Smooth muscle cell (in vitro differentiated cells): ENCODE measurements around the gene KCNH1. TPM values are rescaled to one million over a fixed set of nuclear protein-coding genes. Genes with fewer than 3 reads are reported as not detected.
"Not testable (repeated sequence)": the region's sequence is repeated elsewhere in the genome, so short reads cannot be mapped to it uniquely, and the experiment has no call there.

Experiments used
- DNase-seq: peaks from one replicate; lab custom pipeline; 2025; ENCODE audit not compliant: unreplicated experiment; lab: John Stamatoyannopoulos, UW
- H2AFZ ChIP-seq: fragments of 200-600 bp; sonication (generic); 2 replicates; pipeline ENCODE4 v1.6.0; 2016; ENCODE audit warnings: antibody characterized with exemption, low read depth, mild to moderate bottlenecking
- H3F3A ChIP-seq: fragments of 200-600 bp; sonication (generic); 2 replicates; pipeline ENCODE4 v1.6.0; 2017; ENCODE audit warnings: antibody characterized with exemption, low read depth
- H3K27ac ChIP-seq: fragments of 200-600 bp; sonication (generic); 2 replicates; pipeline ENCODE4 v1.5.1; 2016; ENCODE audit warnings: low read depth, mild to moderate bottlenecking
- H3K27me3 ChIP-seq: fragments of 200-600 bp; sonication (generic); 2 replicates; pipeline ENCODE4 v1.6.1; 2016; ENCODE audit warnings: low read depth, mild to moderate bottlenecking
- H3K36me3 ChIP-seq: fragments of 200-600 bp; sonication (generic); 2 replicates; pipeline ENCODE4 v1.5.1; 2016; ENCODE audit warnings: low read depth
- H3K4me1 ChIP-seq: fragments of 200-600 bp; sonication (generic); 2 replicates; pipeline ENCODE4 v1.5.1; 2016; ENCODE audit warnings: low read depth
- H3K4me2 ChIP-seq: fragments of 200-600 bp; sonication (generic); 2 replicates; pipeline ENCODE4 v1.6.0; 2016; ENCODE audit warnings: mild to moderate bottlenecking
- H3K4me3 ChIP-seq: fragments of 200-600 bp; sonication (generic); 2 replicates; pipeline ENCODE4 v1.5.1; 2016; ENCODE audit warnings: mild to moderate bottlenecking
- H3K79me2 ChIP-seq: fragments of 200-600 bp; sonication (generic); 2 replicates; pipeline ENCODE4 v1.6.0; 2016; ENCODE audit warnings: low read depth, mild to moderate bottlenecking
- H3K9ac ChIP-seq: fragments of 200-600 bp; sonication (generic); 2 replicates; pipeline ENCODE4 v1.6.0; 2016; ENCODE audit warnings: low read depth
- H3K9me3 ChIP-seq: fragments of 200-600 bp; sonication (generic); replicated peaks from 2 replicates; pipeline ENCODE4 v1.5.1; 2016; ENCODE audit warnings: low read depth
- H4K20me1 ChIP-seq: fragments of 200-600 bp; sonication (generic); 2 replicates; pipeline ENCODE4 v1.6.0; 2016; ENCODE audit warnings: low read depth
- WGBS: methylation state at CpG from one replicate; pipeline ENCODE4 v1.1.7; 2016; ENCODE audit warnings: low lambda C conversion rate; 5-methylcytosine and 5-hydroxymethylcytosine counted together
- polyA plus RNA-seq: library from polyadenylated mRNA; unstranded; fragments of >200 nt; fragmentation: Nextera tagmentation; extraction: Ambion mirVana; gene quantifications from 2 replicates; pipeline ENCODE4 v1.2.1, GENCODE V29; 2016
- total RNA-seq: library from RNA; depleted of rRNA; stranded (reverse); fragments of >200 nt; gene quantifications from 2 replicates; pipeline ENCODE4 v1.2.3, GENCODE V29; 2014
- TF ChIP-seq, protein P1 (sequence below): fragments of 200-600 bp; sonication (generic); IDR thresholded peaks from 2 replicates; pipeline ENCODE4 v1.5.1; 2017; ENCODE audit warnings: borderline replicate concordance, mild to moderate bottlenecking, antibody characterized with exemption; ENCODE audit not compliant: insufficient read depth, poor library complexity, severe bottlenecking

KCNH1 gene
- total and polyA plus RNA-seq, 2 experiments from 2014 or later, result 0.30 to 1.9 TPM

DNA sequence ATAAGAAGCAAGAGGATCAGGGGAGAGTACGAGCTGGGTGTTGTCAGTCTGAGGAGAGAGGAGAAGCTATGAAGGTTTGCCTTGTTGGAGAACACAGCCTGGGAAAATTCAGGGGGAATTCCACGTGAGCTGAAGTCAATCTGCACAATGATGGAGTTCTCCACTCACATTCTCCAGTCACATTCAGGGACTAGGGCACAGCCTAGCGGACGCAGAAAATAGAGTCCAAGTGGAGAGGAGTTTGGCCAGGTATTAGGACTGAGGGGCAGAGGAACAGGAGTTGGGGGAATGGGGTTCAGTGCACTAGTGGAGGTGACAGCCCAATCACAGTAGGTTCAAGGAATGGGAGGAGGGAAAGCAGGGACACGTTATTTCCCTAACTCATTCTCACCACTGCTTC lies 124.0 kb downstream of the KCNH1 start:
- Histone ChIP-seq H3K4me1 (no peaks in the 10 kb centered on the region), H3K79me2 (no peaks in the 10 kb centered on the region), H3K9me3 (no peaks in the 10 kb centered on the region), H3K9ac (no peak overlapping the region), H3K36me3 (no peaks in the 10 kb centered on the region), H4K20me1 (no peaks in the 10 kb centered on the region), H3K4me3 (no peak overlapping the region), H3F3A (no peaks in the 10 kb centered on the region), H3K27me3 (peaks cover 18% of the 10 kb centered on the region), H2AFZ (no peak overlapping the region), H3K27ac (no peak overlapping the region), H3K4me2 (no peak overlapping the region)
- no peak for DNase-seq
- 56% methylated on average over 5 of the region's 5 CpGs for WGBS
- TF ChIP-seq, protein P1, sequence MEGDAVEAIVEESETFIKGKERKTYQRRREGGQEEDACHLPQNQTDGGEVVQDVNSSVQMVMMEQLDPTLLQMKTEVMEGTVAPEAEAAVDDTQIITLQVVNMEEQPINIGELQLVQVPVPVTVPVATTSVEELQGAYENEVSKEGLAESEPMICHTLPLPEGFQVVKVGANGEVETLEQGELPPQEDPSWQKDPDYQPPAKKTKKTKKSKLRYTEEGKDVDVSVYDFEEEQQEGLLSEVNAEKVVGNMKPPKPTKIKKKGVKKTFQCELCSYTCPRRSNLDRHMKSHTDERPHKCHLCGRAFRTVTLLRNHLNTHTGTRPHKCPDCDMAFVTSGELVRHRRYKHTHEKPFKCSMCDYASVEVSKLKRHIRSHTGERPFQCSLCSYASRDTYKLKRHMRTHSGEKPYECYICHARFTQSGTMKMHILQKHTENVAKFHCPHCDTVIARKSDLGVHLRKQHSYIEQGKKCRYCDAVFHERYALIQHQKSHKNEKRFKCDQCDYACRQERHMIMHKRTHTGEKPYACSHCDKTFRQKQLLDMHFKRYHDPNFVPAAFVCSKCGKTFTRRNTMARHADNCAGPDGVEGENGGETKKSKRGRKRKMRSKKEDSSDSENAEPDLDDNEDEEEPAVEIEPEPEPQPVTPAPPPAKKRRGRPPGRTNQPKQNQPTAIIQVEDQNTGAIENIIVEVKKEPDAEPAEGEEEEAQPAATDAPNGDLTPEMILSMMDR, result no peak

DNA sequence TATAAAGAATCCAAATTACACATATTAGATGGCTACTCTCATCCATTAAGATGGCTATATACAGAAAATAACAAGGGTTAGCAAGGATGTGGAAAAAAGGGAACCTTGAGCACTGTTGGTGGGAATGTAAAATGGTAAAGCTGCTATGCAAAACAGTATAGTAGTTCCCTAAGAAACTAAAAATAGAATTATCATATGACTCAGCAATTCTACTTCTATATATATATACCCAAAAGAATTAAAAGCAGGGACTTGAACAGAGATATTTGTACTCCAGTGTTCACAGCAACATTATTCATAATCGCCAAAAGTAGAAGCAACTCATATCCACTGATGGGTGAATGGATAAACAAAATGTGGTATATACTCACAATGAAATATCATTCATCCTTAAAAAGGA lies 126.1 kb downstream of the KCNH1 start:
- DNase-seq, result no peak
- Histone ChIP-seq H4K20me1 (no peaks in the 10 kb centered on the region), H3K9ac (no peak overlapping the region), H3K4me1 (no peaks in the 10 kb centered on the region), H3K27ac (no peak overlapping the region), H3K27me3 (peaks cover 10% of the 10 kb centered on the region), H3F3A (no peaks in the 10 kb centered on the region), H3K4me3 (no peak overlapping the region), H3K79me2 (no peaks in the 10 kb centered on the region), H2AFZ (no peak overlapping the region), H3K36me3 (no peaks in the 10 kb centered on the region), H3K4me2 (no peak overlapping the region), H3K9me3 (no peaks in the 10 kb centered on the region)
- TF ChIP-seq, protein P1, result no peak
- WGBS, result 89% methylated on average over 1 of the region's 1 CpG

DNA sequence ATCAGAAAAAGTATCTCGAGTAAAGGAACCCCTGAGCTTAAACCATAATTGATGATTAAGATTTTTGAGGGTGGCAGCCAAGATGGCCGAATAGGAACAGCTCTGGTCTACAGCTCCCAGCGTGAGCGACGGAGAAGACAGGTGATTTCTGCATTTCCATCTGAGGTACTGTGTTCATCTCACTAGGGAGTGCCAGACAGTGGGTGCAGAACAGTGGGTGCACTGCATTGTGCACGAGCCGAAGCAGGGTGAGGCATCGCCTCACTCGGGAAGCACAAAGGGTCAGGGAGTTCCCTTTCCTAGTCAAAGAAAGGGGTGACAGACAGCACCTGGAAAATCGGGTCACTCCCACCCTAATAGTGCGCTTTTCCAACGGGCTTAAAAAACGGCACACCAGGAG lies 138.0 kb downstream of the KCNH1 start:
- not testable (repeated sequence) for H3K27me3 ChIP-seq, H3K79me2 ChIP-seq, H3F3A ChIP-seq, H3K9me3 ChIP-seq, H3K27ac ChIP-seq, H3K9ac ChIP-seq, H3K4me1 ChIP-seq, H3K4me3 ChIP-seq, H4K20me1 ChIP-seq, H2AFZ ChIP-seq, DNase-seq, H3K36me3 ChIP-seq, H3K4me2 ChIP-seq
- 87% methylated on average over 13 of the region's 13 CpGs for WGBS

DNA sequence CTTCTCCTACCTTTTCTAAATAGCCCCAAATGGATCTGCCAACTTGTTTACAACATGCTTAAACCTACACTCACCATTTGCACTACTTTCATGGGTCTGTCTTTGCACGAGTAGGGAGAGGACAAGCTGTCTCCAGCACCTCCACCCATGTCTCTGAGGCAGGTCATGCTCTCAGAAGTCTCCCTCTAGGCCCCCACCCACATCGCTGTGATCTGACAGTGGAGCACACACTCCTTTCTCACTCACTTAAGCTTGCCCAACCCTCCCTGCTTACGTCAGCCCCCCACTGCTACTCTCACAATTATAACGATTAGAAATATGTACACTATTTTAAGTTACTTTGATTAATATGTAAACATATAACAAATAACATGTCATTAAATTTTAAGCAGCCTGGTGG lies 141.1 kb downstream of the KCNH1 start:
- H3K4me1 ChIP-seq, result no peaks in the 10 kb centered on the region
- no peak overlapping the region for H3K4me2 ChIP-seq
- H3K27me3 ChIP-seq, result no peaks in the 10 kb centered on the region
- no peak overlapping the region for H2AFZ ChIP-seq
- H3K9me3 ChIP-seq, result no peaks in the 10 kb centered on the region
- no peaks in the 10 kb centered on the region for H3F3A ChIP-seq
- H3K27ac ChIP-seq, result no peak overlapping the region
- DNase-seq, result no peak
- H4K20me1 ChIP-seq, result no peaks in the 10 kb centered on the region
- H3K9ac ChIP-seq, result no peak overlapping the region
- TF ChIP-seq, protein P1, result no peak
- WGBS, result 78% methylated on average over 4 of the region's 4 CpGs
- H3K36me3 ChIP-seq, result no peaks in the 10 kb centered on the region
- no peak overlapping the region for H3K4me3 ChIP-seq
- H3K79me2 ChIP-seq, result no peaks in the 10 kb centered on the region
